ENCODE data around the gene SLC25A33.

SLC25A33 gene

DNA sequence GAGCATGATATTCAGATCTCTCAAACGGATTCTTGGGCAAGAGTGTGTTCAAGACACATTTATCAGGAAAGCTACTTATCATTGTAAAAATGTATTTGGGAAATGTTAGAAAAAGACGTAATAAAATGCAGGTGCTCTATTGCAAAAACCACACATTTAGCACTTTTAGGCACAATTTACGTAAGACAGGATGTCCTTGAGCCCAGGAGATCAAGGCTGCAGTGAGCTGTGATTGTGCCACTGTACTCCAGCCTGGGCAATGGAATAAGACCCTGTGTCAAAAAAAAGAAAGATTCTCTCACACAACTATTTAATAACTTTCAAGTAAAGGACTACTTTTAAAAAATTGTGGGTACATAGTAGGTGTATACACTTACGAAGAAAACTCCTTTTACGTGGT lies 18.4 kb downstream of the SLC25A33 start:
- Histone ChIP-seq H2BK5ac (ENCODE audit: low read depth, low read length, poor library complexity, severe bottlenecking) (no peak overlapping the region), H3K14ac (ENCODE audit: low read length in 2 of 2) (no peak overlapping the region), H2BK12ac (ENCODE audit: low read length in 2 of 2) (no peak overlapping the region), H3K9me3 (ENCODE audit: control insufficient read depth, low read length) (no peaks in the 10 kb centered on the region), H4K91ac (ENCODE audit: low read length) (no peak overlapping the region), H2BK120ac (ENCODE audit: low read depth, low read length) (no peak overlapping the region), H3K4me2 (ENCODE audit: low read length, poor library complexity, severe bottlenecking) (no peak overlapping the region), H3K79me1 (replicated peaks; ENCODE audit: low read length, poor library complexity, severe bottlenecking) (peaks cover 1% of the 10 kb centered on the region), H3K27ac (ENCODE audit: low read length, poor library complexity, severe bottlenecking) (no peak overlapping the region), H3K23ac (ENCODE audit: low read length in 2 of 2) (no peak overlapping the region), H3K36me3 (ENCODE audit: control insufficient read depth in 1 of 2, insufficient read depth in 2 of 2, low read depth in 1 of 2, low read length in 2 of 2) (peaks cover 11 to 46% of the 10 kb centered on the region in 2 experiments), H3K4me3 (ENCODE audit: insufficient read depth in 1 of 2, low read depth in 1 of 2, low read length in 2 of 2) (no peak overlapping the region), H2AFZ (ENCODE audit: low read depth, low read length) (no peak overlapping the region), H2AK5ac (ENCODE audit: low read length, severe bottlenecking) (no peak overlapping the region), H3K9ac (ENCODE audit: low read length) (no peak overlapping the region), H4K8ac (ENCODE audit: low read length) (no peak overlapping the region), H3K4ac (ENCODE audit: low read depth in 1 of 2, low read length in 2 of 2) (no peak overlapping the region), H3K18ac (ENCODE audit: low read depth in 1 of 2, low read length in 2 of 2) (no peak overlapping the region), H2BK15ac (ENCODE audit: low read depth, poor library complexity, severe bottlenecking) (no peak overlapping the region), H3K4me1 (ENCODE audit: control insufficient read depth, insufficient read depth, low read depth, low read length) (peaks cover 4% of the 10 kb centered on the region), H3K27me3 (ENCODE audit: control insufficient read depth in 1 of 2, insufficient read depth in 1 of 2, low read length in 2 of 2) (no peaks in the 10 kb centered on the region)
- no peak for DNase-seq
- whole genome bisulfite sequencing, result 94% methylated on average over 5 of the region's 5 CpGs

DNA sequence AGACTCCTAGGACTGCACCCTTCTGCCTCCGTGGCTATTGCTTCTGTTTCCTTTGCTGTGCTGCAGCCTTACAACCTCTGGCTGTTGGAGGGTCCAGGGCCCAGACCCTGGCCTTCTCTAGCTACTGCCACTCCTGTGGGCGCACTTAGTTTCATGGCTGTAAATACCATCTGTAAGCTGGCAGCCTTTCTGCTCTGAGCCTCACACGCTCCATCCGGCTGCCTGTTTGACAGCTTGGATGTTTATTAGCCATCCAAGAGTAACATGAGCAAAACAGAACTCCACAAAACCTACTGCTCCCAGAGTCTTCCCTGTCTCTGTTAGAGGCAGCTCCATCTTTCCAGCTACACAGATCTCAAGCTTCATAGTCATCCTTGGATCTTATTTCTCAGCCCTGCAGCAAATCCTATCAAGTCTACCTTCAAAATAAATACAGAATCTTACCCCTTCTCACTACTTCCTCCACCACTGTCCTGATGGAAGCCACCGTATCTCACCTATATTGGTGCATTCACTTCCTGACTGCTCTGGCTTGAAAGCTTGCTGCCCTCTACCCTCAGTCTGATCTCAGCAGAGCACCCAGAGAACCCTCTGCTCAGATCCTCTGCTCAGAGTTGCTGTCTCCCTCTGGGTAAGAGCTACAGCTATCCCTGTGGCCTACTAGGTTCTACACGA lies 19.1 kb downstream of the SLC25A33 start:
- Histone ChIP-seq H2BK120ac (ENCODE audit: low read depth, low read length) (no peak overlapping the region), H2BK5ac (ENCODE audit: low read depth, low read length, poor library complexity, severe bottlenecking) (no peak overlapping the region), H2AK5ac (ENCODE audit: low read length, severe bottlenecking) (no peak overlapping the region), H3K36me3 (ENCODE audit: control insufficient read depth in 1 of 2, insufficient read depth in 2 of 2, low read depth in 1 of 2, low read length in 2 of 2) (peaks cover 11 to 48% of the 10 kb centered on the region in 2 experiments), H4K91ac (ENCODE audit: low read length) (no peak overlapping the region), H2AFZ (ENCODE audit: low read depth, low read length) (no peak overlapping the region), H2BK12ac (ENCODE audit: low read length in 2 of 2) (no peak overlapping the region), H2BK15ac (ENCODE audit: low read depth, poor library complexity, severe bottlenecking) (no peak overlapping the region), H3K79me1 (replicated peaks; ENCODE audit: low read length, poor library complexity, severe bottlenecking) (peaks cover 1% of the 10 kb centered on the region), H3K4me1 (ENCODE audit: control insufficient read depth, insufficient read depth, low read depth, low read length) (peaks cover 4% of the 10 kb centered on the region), H3K18ac (ENCODE audit: low read depth in 1 of 2, low read length in 2 of 2) (no peak overlapping the region), H3K27me3 (ENCODE audit: control insufficient read depth in 1 of 2, insufficient read depth in 1 of 2, low read length in 2 of 2) (no peaks in the 10 kb centered on the region), H3K23ac (ENCODE audit: low read length in 2 of 2) (no peak overlapping the region), H3K4ac (ENCODE audit: low read depth in 1 of 2, low read length in 2 of 2) (no peak overlapping the region), H3K4me3 (ENCODE audit: insufficient read depth in 1 of 2, low read depth in 1 of 2, low read length in 2 of 2) (no peak overlapping the region), H4K8ac (ENCODE audit: low read length) (no peak overlapping the region), H3K9ac (ENCODE audit: low read length) (no peak overlapping the region), H3K9me3 (ENCODE audit: control insufficient read depth, low read length) (no peaks in the 10 kb centered on the region), H3K4me2 (ENCODE audit: low read length, poor library complexity, severe bottlenecking) (no peak overlapping the region), H3K27ac (ENCODE audit: low read length, poor library complexity, severe bottlenecking) (no peak overlapping the region), H3K14ac (ENCODE audit: low read length in 2 of 2) (no peak overlapping the region)
- 93% methylated on average over 6 of the region's 6 CpGs for WGBS
- no peak for DNase-seq

DNA sequence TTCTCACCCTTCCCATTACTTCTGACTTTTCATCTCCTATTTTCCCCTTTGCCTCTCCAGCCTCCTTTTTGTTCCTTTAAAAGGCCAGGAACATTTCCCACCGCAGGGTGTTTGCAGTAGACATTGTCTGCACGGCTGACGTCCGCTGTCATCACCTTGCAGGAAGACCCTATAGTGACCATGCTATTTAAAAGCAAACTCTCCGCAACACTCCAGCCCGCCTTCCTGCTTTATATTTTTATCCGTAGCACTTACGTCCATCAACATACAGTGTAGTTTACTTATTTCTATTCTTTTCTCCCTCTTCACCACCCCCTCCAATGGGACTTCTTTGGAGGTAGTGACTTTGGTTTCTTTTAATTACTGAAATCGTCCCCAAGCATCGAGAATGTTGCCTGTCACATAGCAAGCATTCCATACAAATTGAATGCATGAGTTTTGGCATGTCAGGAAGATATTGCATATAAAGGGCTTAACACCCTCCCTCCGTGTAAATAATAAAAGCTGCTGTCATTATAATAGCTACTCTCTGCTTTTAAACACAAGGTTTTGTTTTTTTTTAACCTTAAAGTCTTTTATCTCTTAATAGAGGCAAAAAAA lies 19.8 kb downstream of the SLC25A33 start:
- DNase-seq, result no peak
- H2BK12ac ChIP-seq (ENCODE audit: low read length in 2 of 2), result no peak overlapping the region
- no peak overlapping the region for H3K27ac ChIP-seq (ENCODE audit: low read length, poor library complexity, severe bottlenecking)
- no peak overlapping the region for H3K4ac ChIP-seq (ENCODE audit: low read depth in 1 of 2, low read length in 2 of 2)
- H2AK5ac ChIP-seq (ENCODE audit: low read length, severe bottlenecking), result no peak overlapping the region
- H3K14ac ChIP-seq (ENCODE audit: low read length in 2 of 2), result no peak overlapping the region
- H3K9ac ChIP-seq (ENCODE audit: low read length), result no peak overlapping the region
- H4K91ac ChIP-seq (ENCODE audit: low read length), result no peak overlapping the region
- H3K4me3 ChIP-seq (ENCODE audit: insufficient read depth in 1 of 2, low read depth in 1 of 2, low read length in 2 of 2), result no peak overlapping the region
- no peak overlapping the region for H2BK5ac ChIP-seq (ENCODE audit: low read depth, low read length, poor library complexity, severe bottlenecking)
- H2BK15ac ChIP-seq (ENCODE audit: low read depth, poor library complexity, severe bottlenecking), result no peak overlapping the region
- no peak overlapping the region for H3K4me2 ChIP-seq (ENCODE audit: low read length, poor library complexity, severe bottlenecking)
- whole genome bisulfite sequencing, result 98% methylated on average over 10 of the region's 11 CpGs
- peaks cover under 1% of the 10 kb centered on the region for H3K9me3 ChIP-seq (ENCODE audit: control insufficient read depth, low read length)
- peaks cover 10 to 48% of the 10 kb centered on the region in 2 experiments for H3K36me3 ChIP-seq (ENCODE audit: control insufficient read depth in 1 of 2, insufficient read depth in 2 of 2, low read depth in 1 of 2, low read length in 2 of 2)
- no peak overlapping the region for H3K23ac ChIP-seq (ENCODE audit: low read length in 2 of 2)
- no peak overlapping the region for H4K8ac ChIP-seq (ENCODE audit: low read length)
- peaks cover 4% of the 10 kb centered on the region for H3K4me1 ChIP-seq (ENCODE audit: control insufficient read depth, insufficient read depth, low read depth, low read length)
- peak overlapping the region in 1 of 2 experiments; percentile 43 for H3K18ac ChIP-seq (ENCODE audit: low read depth in 1 of 2, low read length in 2 of 2)
- H2BK120ac ChIP-seq (ENCODE audit: low read depth, low read length), result no peak overlapping the region
- H2AFZ ChIP-seq (ENCODE audit: low read depth, low read length), result no peak overlapping the region
- peaks cover 1% of the 10 kb centered on the region for H3K79me1 ChIP-seq (replicated peaks; ENCODE audit: low read length, poor library complexity, severe bottlenecking)
- no peaks in the 10 kb centered on the region for H3K27me3 ChIP-seq (ENCODE audit: control insufficient read depth in 1 of 2, insufficient read depth in 1 of 2, low read length in 2 of 2)

DNA sequence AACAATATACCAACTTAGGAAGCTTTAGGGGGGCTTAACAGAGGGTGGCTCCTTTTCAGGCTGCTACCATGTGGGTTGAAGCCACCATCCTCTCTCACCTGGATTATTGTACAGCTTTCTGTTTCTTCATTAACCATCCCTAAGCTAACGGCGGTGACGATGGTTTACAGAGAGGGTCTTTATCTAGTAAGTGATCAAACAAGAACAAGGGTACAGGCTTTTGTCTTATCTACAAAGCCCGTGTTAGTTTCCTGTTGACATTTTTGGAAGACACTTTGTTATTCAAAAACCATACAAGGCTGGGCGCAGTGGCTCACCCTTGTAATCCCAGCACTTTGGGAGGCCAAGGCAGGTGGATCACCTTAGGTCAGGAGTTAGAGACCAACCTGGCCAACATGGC lies 20.4 kb downstream of the SLC25A33 start:
- H2BK5ac ChIP-seq (ENCODE audit: low read depth, low read length, poor library complexity, severe bottlenecking), result no peak overlapping the region
- WGBS, result 90% methylated on average over 5 of the region's 5 CpGs
- H2AK5ac ChIP-seq (ENCODE audit: low read length, severe bottlenecking), result no peak overlapping the region

More for the DNA sequence above, 20.4 kb downstream of the SLC25A33 start:
- H4K91ac ChIP-seq (ENCODE audit: low read length), result no peak overlapping the region
- H3K79me1 ChIP-seq (replicated peaks; ENCODE audit: low read length, poor library complexity, severe bottlenecking), result peaks cover 3% of the 10 kb centered on the region
- H3K9me3 ChIP-seq (ENCODE audit: control insufficient read depth, low read length), result peaks cover 3% of the 10 kb centered on the region
- no peak overlapping the region for H3K4ac ChIP-seq (ENCODE audit: low read depth in 1 of 2, low read length in 2 of 2)
- no peak overlapping the region for H3K18ac ChIP-seq (ENCODE audit: low read depth in 1 of 2, low read length in 2 of 2)
- H3K14ac ChIP-seq (ENCODE audit: low read length in 2 of 2), result no peak overlapping the region
- H3K27ac ChIP-seq (ENCODE audit: low read length, poor library complexity, severe bottlenecking), result no peak overlapping the region
- H2BK120ac ChIP-seq (ENCODE audit: low read depth, low read length), result no peak overlapping the region
- no peak overlapping the region for H4K8ac ChIP-seq (ENCODE audit: low read length)
- no peak overlapping the region for H2BK15ac ChIP-seq (ENCODE audit: low read depth, poor library complexity, severe bottlenecking)
- H3K36me3 ChIP-seq (ENCODE audit: control insufficient read depth in 1 of 2, insufficient read depth in 2 of 2, low read depth in 1 of 2, low read length in 2 of 2), result peaks cover 7 to 52% of the 10 kb centered on the region in 2 experiments
- no peaks in the 10 kb centered on the region for H3K27me3 ChIP-seq (ENCODE audit: control insufficient read depth in 1 of 2, insufficient read depth in 1 of 2, low read length in 2 of 2)
- H2BK12ac ChIP-seq (ENCODE audit: low read length in 2 of 2), result no peak overlapping the region
- no peak overlapping the region for H3K23ac ChIP-seq (ENCODE audit: low read length in 2 of 2)
- H3K4me3 ChIP-seq (ENCODE audit: insufficient read depth in 1 of 2, low read depth in 1 of 2, low read length in 2 of 2), result no peak overlapping the region
- H2AFZ ChIP-seq (ENCODE audit: low read depth, low read length), result no peak overlapping the region
- no peak for DNase-seq
- H3K4me1 ChIP-seq (ENCODE audit: control insufficient read depth, insufficient read depth, low read depth, low read length), result peaks cover 4% of the 10 kb centered on the region
- no peak overlapping the region for H3K4me2 ChIP-seq (ENCODE audit: low read length, poor library complexity, severe bottlenecking)
- no peak overlapping the region for H3K9ac ChIP-seq (ENCODE audit: low read length)

All from mesenchymal stem cell (in vitro differentiated cells and primary cell).